SK-N-SH treated with all-trans-retinoic acid at 6 μM for 48 hours (cell line): Measurements from ENCODE around the gene B9D1.
A peak's percentile ranks its signal among the peaks of the same experiment; 100 is the strongest.

Experiments
- ATAC-seq: fragments of 200-7000 bp; cut with Tn5 transposase; 3 replicates; pipeline ENCODE4 v1.9.1; 2020; ENCODE audit warnings: mild to moderate bottlenecking, moderate library complexity
- ARNTL ChIP-seq: fragments of 450-650 bp; formaldehyde crosslinking; IDR thresholded peaks from 2 replicates; pipeline ENCODE4 v1.5.0; 2020; ENCODE audit warnings: low read depth, mild to moderate bottlenecking, moderate library complexity, borderline replicate concordance
- BACH2 ChIP-seq: fragments of 250-450 bp; sonication (Bioruptor Pico); IDR thresholded peaks from 2 replicates; pipeline ENCODE4 v1.9.0; 2021; ENCODE audit warnings: mild to moderate bottlenecking, borderline replicate concordance
- CREB5 ChIP-seq: fragments of 250-450 bp; sonication (Bioruptor Pico); IDR thresholded peaks from 2 replicates; pipeline ENCODE4 v1.5.1; 2020; ENCODE audit warnings: low read depth, mild to moderate bottlenecking, moderate library complexity
- CSDC2 ChIP-seq: fragments of 250-450 bp; sonication (Bioruptor Pico); IDR thresholded peaks from 2 replicates; pipeline ENCODE4 v1.5.0; 2020; ENCODE audit warnings: mild to moderate bottlenecking, moderate library complexity
- CSRNP3 ChIP-seq: fragments of 250-450 bp; sonication (Bioruptor Pico); IDR thresholded peaks from 2 replicates; pipeline ENCODE4 v1.5.1; 2021; ENCODE audit warnings: mild to moderate bottlenecking, moderate library complexity
- ESRRG ChIP-seq: fragments of 250-450 bp; sonication (Bioruptor Pico); IDR thresholded peaks from 2 replicates; pipeline ENCODE4 v1.6.1; 2021; ENCODE audit warnings: mild to moderate bottlenecking
- GLIS3 ChIP-seq: fragments of 250-450 bp; sonication (Bioruptor Pico); IDR thresholded peaks from 2 replicates; pipeline ENCODE4 v1.5.0; 2020; ENCODE audit warnings: mild to moderate bottlenecking, moderate library complexity
- ISL1 ChIP-seq: fragments of 250-450 bp; sonication (Bioruptor Pico); IDR thresholded peaks from 2 replicates; pipeline ENCODE4 v2.1.2; 2022; ENCODE audit warnings: mild to moderate bottlenecking, moderate library complexity
- PATZ1 ChIP-seq: fragments of 250-450 bp; sonication (Bioruptor Pico); IDR thresholded peaks from 2 replicates; pipeline ENCODE4 v1.8.0; 2020; ENCODE audit warnings: mild to moderate bottlenecking, moderate library complexity, borderline replicate concordance
- POU6F1 ChIP-seq: fragments of 250-450 bp; sonication (Bioruptor Pico); IDR thresholded peaks from 2 replicates; pipeline ENCODE4 v1.8.0; 2021; ENCODE audit warnings: low read depth, mild to moderate bottlenecking, moderate library complexity, borderline replicate concordance
- RARB ChIP-seq: fragments of 250-450 bp; sonication (Bioruptor Pico); IDR thresholded peaks from 2 replicates; pipeline ENCODE4 v1.8.0; 2021; ENCODE audit warnings: mild to moderate bottlenecking, moderate library complexity
- SNAI2 ChIP-seq: fragments of 250-450 bp; sonication (Bioruptor Pico); IDR thresholded peaks from 2 replicates; pipeline ENCODE4 v1.5.0; 2020; ENCODE audit warnings: mild to moderate bottlenecking, moderate library complexity
- TCF4 ChIP-seq: fragments of 250-450 bp; sonication (Bioruptor Pico); IDR thresholded peaks from 2 replicates; pipeline ENCODE4 v1.8.0; 2021; ENCODE audit warnings: mild to moderate bottlenecking, moderate library complexity, borderline replicate concordance
- TOX ChIP-seq: fragments of 250-450 bp; sonication (Bioruptor Pico); IDR thresholded peaks from 2 replicates; pipeline ENCODE4 v1.8.0; 2021; ENCODE audit warnings: mild to moderate bottlenecking, moderate library complexity, borderline replicate concordance
- TSHZ2 ChIP-seq: fragments of 250-450 bp; sonication (Bioruptor Pico); IDR thresholded peaks from 2 replicates; pipeline ENCODE4 v1.5.0; 2020; ENCODE audit warnings: mild to moderate bottlenecking, moderate library complexity
- ZC3H10 ChIP-seq: fragments of 250-450 bp; sonication (Bioruptor Pico); IDR thresholded peaks from 2 replicates; pipeline ENCODE4 v1.5.1; 2021; ENCODE audit warnings: mild to moderate bottlenecking, moderate library complexity
- ZFP3 ChIP-seq: fragments of 250-450 bp; sonication (Bioruptor Pico); IDR thresholded peaks from 2 replicates; pipeline ENCODE4 v1.5.0; 2020; ENCODE audit warnings: mild to moderate bottlenecking, moderate library complexity
- ZFP30 ChIP-seq: fragments of 450-650 bp; formaldehyde crosslinking; IDR thresholded peaks from 2 replicates; pipeline ENCODE4 v1.5.0; 2022; ENCODE audit warnings: mild to moderate bottlenecking, moderate library complexity
- ZNF565 ChIP-seq: fragments of 450-650 bp; formaldehyde crosslinking; conservative IDR thresholded peaks from 2 replicates; pipeline ENCODE4 v1.5.0; 2020; ENCODE audit warnings: low read depth, mild to moderate bottlenecking, moderate library complexity
- ZNF8 ChIP-seq: fragments of 450-650 bp; formaldehyde crosslinking; IDR thresholded peaks from 2 replicates; pipeline ENCODE4 v1.5.0; 2020; ENCODE audit warnings: mild to moderate bottlenecking, moderate library complexity

Gene B9D1

GRCh38 chr17:19381361-19381740 is 18.8 kb upstream of the B9D1 start:
- TF ChIP-seq RARB (CRISPR knock-in tag) = no peak
- TF ChIP-seq ARNTL (CRISPR knock-in tag) = no peak
- TF ChIP-seq ZNF8 (CRISPR knock-in tag) = no peak
- no peak for TF ChIP-seq ZFP30 (CRISPR knock-in tag)
- TF ChIP-seq ZNF565 (CRISPR knock-in tag) = no peak
- TF ChIP-seq, all 23 proteins: peak for 0
- no peak for ATAC-seq

- TF ChIP-seq ZC3H10 (CRISPR knock-in tag) (no peak), CSDC2 (CRISPR knock-in tag) (no peak), CREB5 (CRISPR knock-in tag) (no peak), ZNF565 (CRISPR knock-in tag) (no peak), ARNTL (CRISPR knock-in tag) (no peak), PATZ1 (CRISPR knock-in tag) (no peak), ZNF8 (CRISPR knock-in tag) (no peak), TOX (CRISPR knock-in tag) (no peak), SNAI2 (CRISPR knock-in tag) (no peak), BACH2 (no peak), POU6F1 (no peak), ZFP3 (no peak)
- no peak for ATAC-seq
These were observed 18.2 kb upstream of the B9D1 start for GRCh38 chr17:19380481-19381301.

- no peak for TF ChIP-seq ZNF8 (CRISPR knock-in tag)
- TF ChIP-seq TCF4 (CRISPR knock-in tag) = no peak
- TF ChIP-seq ISL1 (CRISPR knock-in tag) = no peak
- no peak for ATAC-seq
These were observed 17.0 kb upstream of the B9D1 start for GRCh38 chr17:19379361-19380065.

GRCh38 chr17:19378416-19379360 is 16.2 kb upstream of the B9D1 start, which contains the start of gene MAPK7:
Gene MAPK7, plus strand, starts transcription at chr17:19378498. Its CDS starts 403 bp downstream, at chr17:19378901.
- peak; percentile 1 for ATAC-seq
- TF ChIP-seq GLIS3 (no peak), ZNF8 (CRISPR knock-in tag) (no peak), RARB (CRISPR knock-in tag) (no peak), ARNTL (CRISPR knock-in tag) (no peak), CSRNP3 (CRISPR knock-in tag) (no peak), ESRRG (no peak), TOX (CRISPR knock-in tag) (no peak), ZNF565 (CRISPR knock-in tag) (no peak), POU6F1 (no peak), ZFP3 (no peak), TSHZ2 (no peak), ZC3H10 (CRISPR knock-in tag) (no peak), SNAI2 (CRISPR knock-in tag) (no peak), TCF4 (CRISPR knock-in tag) (no peak), CSDC2 (CRISPR knock-in tag) (no peak)
